Ishikawa (cell line): ENCODE results near the gene ZBTB20.

ENCODE experiments used
- CREB1 ChIP-seq: IDR thresholded peaks from 2 replicates; pipeline ENCODE4 v1.6.1; 2012; ENCODE audit warnings: low read depth
- EGR1 ChIP-seq: IDR thresholded peaks from 2 replicates; pipeline ENCODE4 v1.6.1; 2012
- EP300 ChIP-seq: IDR thresholded peaks from 2 replicates; pipeline ENCODE4 v1.6.1; 2012; ENCODE audit warnings: borderline replicate concordance
- FOXM1 ChIP-seq: IDR thresholded peaks from 2 replicates; pipeline ENCODE4 v1.6.1; 2012; ENCODE audit warnings: low read depth, borderline replicate concordance
- MAX ChIP-seq: IDR thresholded peaks from 2 replicates; pipeline ENCODE4 v1.6.1; 2012
- NFIC ChIP-seq: IDR thresholded peaks from 2 replicates; pipeline ENCODE4 v1.6.1; 2012
- RAD21 ChIP-seq: IDR thresholded peaks from 2 replicates; pipeline ENCODE4 v1.6.1; 2012; ENCODE audit warnings: low read depth
- REST ChIP-seq: IDR thresholded peaks from 2 replicates; pipeline ENCODE4 v1.6.1; 2012; ENCODE audit warnings: low read depth, mild to moderate bottlenecking
- TAF1 ChIP-seq: IDR thresholded peaks from 2 replicates; pipeline ENCODE4 v1.6.1; 2012; ENCODE audit warnings: low read depth, mild to moderate bottlenecking
- TCF12 ChIP-seq: IDR thresholded peaks from 2 replicates; pipeline ENCODE4 v1.6.1; 2012; ENCODE audit warnings: low read depth
- TEAD4 ChIP-seq: IDR thresholded peaks from 2 replicates; pipeline ENCODE4 v1.6.1; 2012
- USF1 ChIP-seq: IDR thresholded peaks from 2 replicates; pipeline ENCODE4 v1.6.1; 2012
- YY1 ChIP-seq: IDR thresholded peaks from 2 replicates; pipeline ENCODE4 v1.6.1; 2012; ENCODE audit warnings: low read depth
- ZBTB7A ChIP-seq: IDR thresholded peaks from 2 replicates; pipeline ENCODE4 v1.6.1; 2012; ENCODE audit warnings: low read depth

The ZBTB20 gene

GRCh38 chr3:114319453-114319852 is 827.6 kb downstream of the ZBTB20 start:
- no peak for TF ChIP-seq FOXM1
- no peak for TF ChIP-seq RAD21
- no peak for TF ChIP-seq USF1

- no peak for TF ChIP-seq RAD21
- TF ChIP-seq EGR1: no peak
- TF ChIP-seq NFIC: no peak
- no peak for TF ChIP-seq USF1
- TF ChIP-seq MAX: no peak
- TF ChIP-seq TCF12: no peak
- no peak for TF ChIP-seq FOXM1
- TF ChIP-seq ZBTB7A: no peak
Observed at GRCh38 chr3:114318295-114318694, 828.8 kb downstream of the ZBTB20 start.

GRCh38 chr3:114314282-114314681 is 832.8 kb downstream of the ZBTB20 start:
- TF ChIP-seq MAX (no peak), EP300 (no peak), REST (no peak), USF1 (no peak), CREB1 (no peak), YY1 (no peak), EGR1 (no peak), TCF12 (no peak), NFIC (no peak), TAF1 (no peak)

GRCh38 chr3:114313426-114313825 is 833.7 kb downstream of the ZBTB20 start:
- no peak for TF ChIP-seq TCF12
- no peak for TF ChIP-seq NFIC

GRCh38 chr3:114310695-114311094 is 836.4 kb downstream of the ZBTB20 start:
- TF ChIP-seq ZBTB7A (no peak), NFIC (no peak), RAD21 (no peak), FOXM1 (no peak), TAF1 (no peak), REST (no peak), USF1 (no peak), TEAD4 (no peak), YY1 (no peak), CREB1 (no peak), EGR1 (no peak)

GRCh38 chr3:114308830-114309229 is 838.3 kb downstream of the ZBTB20 start:
- TF ChIP-seq ZBTB7A: no peak
- no peak for TF ChIP-seq CREB1
- TF ChIP-seq REST: no peak
- no peak for TF ChIP-seq TCF12
- no peak for TF ChIP-seq USF1
- no peak for TF ChIP-seq YY1
- TF ChIP-seq EP300: no peak
- no peak for TF ChIP-seq EGR1
- TF ChIP-seq NFIC: no peak
- TF ChIP-seq MAX: no peak
